HG03439 (cell line): ENCODE measurements around the gene CASP2.

Source experiments
- ATAC-seq: cut with Tn5 transposase; IDR thresholded peaks from one replicate; pipeline ENCODE4 v1.9.1; 2021; ENCODE audit warnings: mild to moderate bottlenecking, moderate library complexity; ENCODE audit not compliant: unreplicated experiment

CASP2 gene

GRCh38 chr7:143287935-143288826, at the start of gene CASP2:
TSS of gene CASP2 (plus strand) at chr7:143288351. CDS start at chr7:143288456, 105 bp downstream.
- peak; percentile 94 for ATAC-seq

- no peak for ATAC-seq
Measured at GRCh38 chr7:143239813-143240212, 48.3 kb upstream of the CASP2 start.

- ATAC-seq = peak; percentile 98
Measured at GRCh38 chr7:143240291-143241168, 47.6 kb upstream of the CASP2 start.

- no peak for ATAC-seq
Measured at GRCh38 chr7:143242306-143242705, 45.8 kb upstream of the CASP2 start.

GRCh38 chr7:143243111-143243510, 45.0 kb upstream of the CASP2 start:
- ATAC-seq = no peak

- no peak for ATAC-seq
Measured at GRCh38 chr7:143243614-143244013, 44.5 kb upstream of the CASP2 start.

- ATAC-seq = no peak
Measured at GRCh38 chr7:143244321-143244720, 43.8 kb upstream of the CASP2 start.

GRCh38 chr7:143245123-143245522, 43.0 kb upstream of the CASP2 start:
- no peak for ATAC-seq

GRCh38 chr7:143247372-143247771, 40.8 kb upstream of the CASP2 start:
- ATAC-seq = no peak

- ATAC-seq = no peak
Measured at GRCh38 chr7:143248761-143249354, 39.3 kb upstream of the CASP2 start.

- ATAC-seq = no peak
Measured at GRCh38 chr7:143250199-143250598, 38.0 kb upstream of the CASP2 start.

- no peak for ATAC-seq
Measured at GRCh38 chr7:143250822-143251221, 37.3 kb upstream of the CASP2 start.

- ATAC-seq = no peak
Measured at GRCh38 chr7:143252006-143252405, 36.1 kb upstream of the CASP2 start.

GRCh38 chr7:143255564-143255963, 32.6 kb upstream of the CASP2 start:
- ATAC-seq = no peak

GRCh38 chr7:143256325-143256724, 31.8 kb upstream of the CASP2 start:
- ATAC-seq = no peak

- ATAC-seq = peak; percentile 69
Measured at GRCh38 chr7:143256932-143257331, 31.2 kb upstream of the CASP2 start.

- no peak for ATAC-seq
Measured at GRCh38 chr7:143257501-143257900, 30.6 kb upstream of the CASP2 start.

GRCh38 chr7:143258831-143259230, 29.3 kb upstream of the CASP2 start:
- ATAC-seq = peak; percentile 58

GRCh38 chr7:143259765-143260164, 28.4 kb upstream of the CASP2 start:
- no peak for ATAC-seq

GRCh38 chr7:143261901-143262300, 26.2 kb upstream of the CASP2 start:
- no peak for ATAC-seq
